ENCODE results near the gene CALD1. TPM values are rescaled to one million over a fixed set of nuclear protein-coding genes. Genes with fewer than 3 reads are reported as not detected.

CALD1 gene
- total RNA-seq, 1 donor from 2014 or later, result 237 TPM

- no peak for DNase-seq (ENCODE audit: low spot score)
- intact Hi-C loops (cut with DNase I), result no loop called here
Observed at GRCh38 chr7:134758981-134759380, 20.5 kb upstream of the CALD1 start.

DNA sequence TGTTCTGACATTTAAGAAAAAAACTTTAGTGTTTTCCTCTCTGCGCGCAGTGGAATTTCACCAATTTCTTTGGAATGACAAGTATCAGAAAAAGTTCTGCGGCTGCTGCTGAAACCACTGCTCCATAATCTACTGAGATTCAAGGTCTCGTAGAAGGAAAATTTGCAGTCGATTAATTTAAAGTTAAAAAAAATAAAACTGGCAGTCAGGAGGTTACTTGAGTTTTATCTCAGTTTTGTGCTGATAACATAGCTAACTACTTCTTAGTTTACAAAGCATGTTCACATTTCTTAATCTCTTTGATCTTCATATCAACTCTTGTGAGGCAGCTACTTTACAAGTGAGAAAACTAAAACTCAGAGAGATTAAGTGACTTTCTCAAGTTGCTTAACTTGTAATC, 18.2 kb upstream of the CALD1 start:
- no peak for DNase-seq (ENCODE audit: low spot score)
- intact Hi-C loops (cut with DNase I), result no loop called here

- intact Hi-C loops (cut with DNase I), result no loop called here
- DNase-seq (ENCODE audit: low spot score), result no peak
Observed at GRCh38 chr7:134763960-134764359, 15.5 kb upstream of the CALD1 start.

DNA sequence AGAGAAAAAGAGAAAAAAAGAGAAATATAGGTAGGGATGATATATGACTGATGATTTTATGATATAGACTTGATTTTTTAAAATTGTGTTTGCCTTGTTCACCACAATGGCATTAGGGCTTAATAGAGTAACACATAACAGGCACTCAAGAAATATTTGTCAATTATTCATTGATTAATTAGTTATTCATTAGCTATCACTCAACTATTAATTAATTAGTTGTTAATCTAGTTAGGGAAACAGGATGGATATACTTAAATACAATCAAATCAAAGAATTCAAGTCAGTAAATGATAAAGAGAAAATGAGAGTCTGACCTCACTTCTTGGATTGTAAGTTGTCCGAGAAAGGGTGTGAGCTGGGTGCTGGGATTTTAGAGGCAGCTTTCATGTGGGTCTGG, 15.1 kb upstream of the CALD1 start:
- no peak for DNase-seq (ENCODE audit: low spot score)
- intact Hi-C loops (cut with DNase I), result no loop called here

GRCh38 chr7:134766779-134767519, 12.5 kb upstream of the CALD1 start:
- intact Hi-C loops (cut with DNase I), result no loop called here
- no peak for DNase-seq (ENCODE audit: low spot score)

- intact Hi-C loops (cut with DNase I), result no loop called here
- no peak for DNase-seq (ENCODE audit: low spot score)
Observed at GRCh38 chr7:134767520-134768168, 11.8 kb upstream of the CALD1 start.

GRCh38 chr7:134768243-134768642, 11.2 kb upstream of the CALD1 start:
- intact Hi-C loops (cut with DNase I), result no loop called here
- no peak for DNase-seq (ENCODE audit: low spot score)

DNA sequence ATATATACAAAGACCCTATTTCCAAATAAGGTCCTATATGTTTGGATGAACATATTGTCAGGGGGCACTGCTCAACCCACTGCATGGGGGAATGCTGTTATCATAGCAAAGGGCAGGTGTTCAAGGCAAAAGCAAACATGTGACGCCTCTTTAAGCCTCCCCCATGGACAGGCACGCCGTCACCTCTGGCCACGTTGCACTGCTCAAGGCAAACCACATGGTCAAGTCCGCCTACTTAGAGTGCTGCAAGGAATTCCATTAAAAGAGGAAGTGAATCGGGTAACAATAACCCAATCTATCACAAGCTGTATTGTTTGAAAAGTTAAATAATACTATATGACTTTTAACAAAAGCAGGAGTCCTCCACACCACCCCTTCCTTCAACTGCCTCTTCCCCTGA, 8.8 kb upstream of the CALD1 start:
- DNase-seq (ENCODE audit: low spot score), result no peak
- intact Hi-C loops (cut with DNase I), result no loop called here

GRCh38 chr7:134771111-134771510, 8.3 kb upstream of the CALD1 start:
- DNase-seq (ENCODE audit: low spot score), result no peak
- intact Hi-C loops (cut with DNase I), result no loop called here

DNA sequence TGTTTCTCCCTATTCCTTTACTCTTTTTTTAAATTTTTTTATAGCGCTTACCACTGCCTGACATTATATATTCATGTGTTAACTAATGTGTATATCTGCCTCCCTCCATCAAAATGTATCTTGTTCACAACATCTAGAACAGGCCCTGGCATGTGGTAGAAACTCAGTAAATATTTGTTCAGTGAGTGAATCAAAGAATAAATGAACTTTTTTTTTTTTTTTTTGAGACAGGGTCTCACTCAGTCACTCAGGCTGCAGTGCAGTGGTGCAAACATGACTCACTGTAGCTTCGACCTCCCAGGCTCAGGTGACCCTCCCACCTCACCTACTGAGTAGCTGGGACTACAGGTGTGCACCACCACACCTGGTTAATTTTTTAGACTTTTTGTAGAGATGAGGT, 7.5 kb upstream of the CALD1 start:
- no peak for DNase-seq (ENCODE audit: low spot score)
- intact Hi-C loops (cut with DNase I), result no loop called here

GRCh38 chr7:134772401-134772800, 7.0 kb upstream of the CALD1 start:
- intact Hi-C loops (cut with DNase I), result no loop called here
- DNase-seq (ENCODE audit: low spot score), result no peak

- DNase-seq (ENCODE audit: low spot score), result no peak
- intact Hi-C loops (cut with DNase I), result no loop called here
Observed at GRCh38 chr7:134773164-134773563, 6.3 kb upstream of the CALD1 start.

DNA sequence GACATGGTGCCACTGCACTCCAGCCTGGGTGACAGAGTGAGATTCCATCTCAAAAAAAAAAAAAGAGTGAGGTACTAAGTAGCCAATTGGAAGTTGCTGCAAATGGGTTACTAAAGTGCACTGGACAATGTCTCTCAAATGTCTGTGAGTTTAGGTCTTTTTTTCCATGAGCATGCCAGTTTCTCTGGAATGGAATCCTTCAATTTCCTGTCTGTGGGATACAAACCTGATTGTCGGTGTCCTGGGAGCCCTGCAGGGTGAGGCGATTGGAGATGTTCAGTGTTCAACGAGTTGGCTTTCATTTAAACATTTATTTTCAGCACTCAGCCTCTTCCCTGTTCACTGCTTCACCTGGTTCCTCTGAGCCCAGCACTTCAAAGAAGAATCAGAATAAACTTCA, 5.3 kb upstream of the CALD1 start:
- no peak for DNase-seq (ENCODE audit: low spot score)
- intact Hi-C loops (cut with DNase I), result no loop called here

DNA sequence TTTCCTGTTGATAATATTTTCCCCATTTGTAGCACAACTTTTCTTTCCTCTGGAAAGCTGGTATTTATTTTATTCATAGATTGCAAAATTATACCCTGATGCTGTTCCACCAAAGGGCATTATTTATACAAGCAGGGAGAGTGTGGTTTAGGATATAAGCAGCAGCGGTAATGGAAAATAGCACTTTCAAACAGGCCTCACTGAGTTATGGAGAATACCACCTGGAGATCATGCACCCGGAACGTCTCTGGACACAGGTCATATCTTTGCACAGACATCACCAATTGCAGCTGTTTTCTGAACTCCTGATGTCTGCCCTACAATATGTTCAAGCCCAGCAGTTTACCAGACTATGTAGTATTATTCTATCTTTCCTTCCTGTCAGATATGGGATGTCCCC, 2.0 kb upstream of the CALD1 start:
- intact Hi-C loops (cut with DNase I), result no loop called here
- no peak for DNase-seq (ENCODE audit: low spot score)

- no peak for DNase-seq (ENCODE audit: low spot score)
- intact Hi-C loops (cut with DNase I), result loop anchor here (2.0 kb wide), 1 partner anchor 113 kb away; no protein-coding TSS in a partner anchor
Observed at GRCh38 chr7:134777908-134778580, 1.4 kb upstream of the CALD1 start.

DNA sequence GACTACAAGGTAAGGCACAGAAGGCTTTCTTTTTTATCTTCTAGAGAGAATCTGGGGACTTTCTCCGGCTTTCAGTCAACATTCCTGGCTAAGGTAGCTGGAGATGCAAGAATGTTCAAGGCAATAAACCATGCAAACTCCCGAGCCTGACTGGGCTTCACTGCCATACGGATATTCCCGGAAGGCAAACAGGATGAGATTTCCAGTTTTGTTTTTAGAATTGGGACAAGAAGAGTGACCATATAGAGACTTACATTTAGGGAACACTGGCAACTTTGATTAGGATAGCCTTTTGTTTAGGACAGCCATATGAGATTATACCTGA, 269 bp downstream of the CALD1 start:
- intact Hi-C loops (cut with DNase I), result loop anchor here (2.0 to 5.0 kb wide), 2 partner anchors 111 to 148 kb away; no protein-coding TSS in a partner anchor
- no peak for DNase-seq (ENCODE audit: low spot score)

DNA sequence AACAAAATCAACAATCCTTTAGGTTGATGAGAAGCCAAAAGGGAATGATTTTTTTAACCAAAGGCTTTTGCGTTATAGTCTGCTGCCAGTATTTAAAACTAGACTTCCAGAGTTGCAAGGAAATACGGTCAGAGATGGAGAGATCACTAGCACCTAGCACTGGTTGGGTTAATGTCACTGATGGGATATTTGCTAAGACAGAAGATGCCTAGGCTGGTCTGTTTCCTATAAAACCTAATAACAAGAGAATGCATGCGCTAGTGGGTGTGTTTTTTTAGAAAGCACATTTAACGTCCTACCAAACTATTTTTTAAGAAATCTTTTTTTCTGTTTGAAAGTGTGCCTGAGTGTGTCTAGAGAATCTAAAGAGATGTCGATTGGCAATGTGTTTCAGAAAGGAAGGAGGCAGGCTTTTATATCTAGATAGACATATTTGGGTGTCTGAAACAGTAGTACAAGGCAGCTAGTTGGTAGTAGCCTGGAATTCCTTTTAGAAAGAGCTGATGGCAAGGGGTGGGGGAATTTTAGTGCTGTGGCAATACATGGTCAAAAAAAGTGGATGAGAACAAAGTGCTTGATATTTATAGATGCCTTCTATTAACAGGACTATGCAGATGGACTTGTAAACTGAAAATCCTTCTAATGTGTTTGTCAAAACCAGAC, 863 bp downstream of the CALD1 start:
- intact Hi-C loops (cut with DNase I), result loop anchor here (5.0 kb wide), 1 partner anchor 147 kb away; no protein-coding TSS in a partner anchor
- DNase-seq (ENCODE audit: low spot score), result no peak

DNA sequence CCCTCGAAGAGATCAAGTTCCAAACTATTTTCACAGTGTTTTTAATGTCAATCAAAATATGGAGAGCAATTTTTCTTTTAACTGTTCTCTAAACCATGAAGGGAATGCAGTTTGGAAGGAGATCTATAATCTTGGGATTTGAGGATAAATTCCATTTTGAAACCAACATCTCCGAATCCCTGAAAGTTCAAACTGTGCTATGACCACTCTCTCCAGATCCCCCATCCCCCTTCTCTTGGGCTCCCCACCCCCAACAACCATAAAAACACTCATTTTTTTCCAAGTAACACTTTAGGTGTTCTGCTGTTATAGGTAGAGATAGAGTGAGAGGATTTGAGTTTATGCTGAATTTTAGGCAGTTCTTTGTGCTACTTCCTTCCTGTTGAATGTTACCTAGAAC, 1.7 kb downstream of the CALD1 start:
- intact Hi-C loops (cut with DNase I), result loop anchor here (5.0 kb wide), 1 partner anchor 146 kb away; no protein-coding TSS in a partner anchor
- no peak for DNase-seq (ENCODE audit: low spot score)

DNA sequence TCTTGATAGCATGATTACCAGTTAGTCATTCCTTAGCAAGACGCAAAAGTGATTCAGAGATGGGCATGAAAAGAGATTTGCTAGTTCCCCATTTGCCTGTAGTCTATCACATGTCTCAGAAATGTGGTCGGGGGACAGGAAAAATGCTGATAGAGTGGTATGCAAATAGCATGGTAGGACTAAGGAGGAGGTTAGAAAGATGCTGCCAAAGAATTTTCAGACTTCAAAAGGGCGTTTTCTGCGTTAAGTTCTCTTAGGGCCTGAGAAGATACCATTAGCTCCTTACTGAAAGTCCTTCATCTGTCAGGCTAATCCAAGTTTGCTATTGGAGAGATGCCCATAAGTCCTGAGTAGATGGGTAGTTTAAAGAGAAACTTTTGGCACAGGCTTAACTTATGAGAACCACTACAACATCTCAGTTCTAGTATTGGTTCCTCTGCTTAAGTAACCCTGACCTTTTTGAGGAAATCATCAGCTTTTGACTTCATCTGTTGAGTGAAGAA, 2.7 kb downstream of the CALD1 start:
- intact Hi-C loops (cut with DNase I), result loop anchor here (2.0 to 5.0 kb wide), 2 partner anchors 45 to 145 kb away; no protein-coding TSS in a partner anchor
- DNase-seq (ENCODE audit: low spot score), result no peak

Measured in cardiac septum (tissue), 1 donor.